RWPE1 (cell line): Measurements from ENCODE around the gene PLEKHH3.

Experiments used
- CTCF ChIA-PET: fragments of 350-600 bp; sonication (Branson Sonifier 250); formaldehyde crosslinking; extraction: SDS; loops from one replicate; lab custom pipeline; 2021; lab: Yijun Ruan, JAX
- POLR2A ChIA-PET: fragments of 400-600 bp; formaldehyde crosslinking; extraction: SDS; loops from one replicate; lab custom pipeline; 2020; ENCODE audit warnings: antibody characterized with exemption; ENCODE audit not compliant: low non-redundant PET; lab: Yijun Ruan, JAX
- DNase-seq: peaks from one replicate; pipeline ENCODE4 v3.0.0; 2012; ENCODE audit warnings: low spot score
- H3K27ac ChIP-seq: fragments of 450-650 bp; 2 replicates; pipeline ENCODE4 v1.5.1; 2017
- TF ChIP-seq, protein P1 (sequence below): fragments of 450-650 bp; conservative IDR thresholded peaks from 2 replicates; pipeline ENCODE4 v1.5.1; 2017; ENCODE audit warnings: low read depth, mild to moderate bottlenecking

Gene PLEKHH3, protein sequence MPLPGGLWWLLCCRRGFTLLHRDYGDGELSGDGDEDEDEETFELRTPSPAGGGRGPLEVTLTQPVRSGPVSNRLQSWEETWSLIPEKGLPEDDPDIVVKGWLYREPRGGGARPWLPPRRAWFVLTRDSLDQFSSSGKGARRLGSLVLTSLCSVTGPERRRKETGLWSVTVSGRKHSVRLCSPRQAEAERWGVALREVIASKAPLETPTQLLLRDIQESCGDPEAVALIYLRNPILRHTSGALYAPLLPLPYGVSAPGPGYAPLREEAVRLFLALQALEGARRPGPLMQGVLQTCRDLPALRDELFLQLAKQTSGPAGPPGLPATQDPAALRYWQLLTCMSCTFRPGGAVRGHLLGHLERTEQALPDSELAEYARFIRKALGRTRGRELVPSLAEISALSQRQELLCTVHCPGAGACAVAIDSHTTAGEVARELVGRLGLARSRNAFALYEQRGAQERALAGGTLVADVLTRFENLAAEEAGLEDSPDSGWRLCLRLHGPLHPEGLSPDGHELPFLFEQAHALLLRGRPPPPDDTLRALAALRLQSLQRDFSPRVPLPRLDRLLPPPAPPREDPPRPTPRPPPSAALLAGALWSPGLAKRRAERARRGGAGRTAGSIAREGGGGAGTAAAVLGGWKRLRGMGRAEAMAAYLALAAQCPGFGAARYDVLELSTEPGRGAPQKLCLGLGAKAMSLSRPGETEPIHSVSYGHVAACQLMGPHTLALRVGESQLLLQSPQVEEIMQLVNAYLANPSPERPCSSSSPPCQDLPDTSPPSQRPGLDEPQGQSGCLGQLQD

GRCh38 chr17:42676424-42677011 lies at the start of gene PLEKHH3:
PLEKHH3 (minus strand) TSS chr17:42676994; CDS start chr17:42676563, 431 bp downstream.
- ChIA-PET CTCF (interaction anchor here (0.7 to 5.7 kb wide), 3 partner anchors 47 to 98 kb away, joined by 3 to 22 read pairs (median 5); no protein-coding TSS in a partner anchor), POLR2A (interaction anchor here (0.6 to 1.6 kb wide), 4 partner anchors 9 to 157 kb away, joined by 3 to 5 read pairs (median 3); partner anchors contain the start of gene TUBG2)
- peak within 1 kb of the TSS; percentile 99 for H3K27ac ChIP-seq
- TF ChIP-seq, protein P1, sequence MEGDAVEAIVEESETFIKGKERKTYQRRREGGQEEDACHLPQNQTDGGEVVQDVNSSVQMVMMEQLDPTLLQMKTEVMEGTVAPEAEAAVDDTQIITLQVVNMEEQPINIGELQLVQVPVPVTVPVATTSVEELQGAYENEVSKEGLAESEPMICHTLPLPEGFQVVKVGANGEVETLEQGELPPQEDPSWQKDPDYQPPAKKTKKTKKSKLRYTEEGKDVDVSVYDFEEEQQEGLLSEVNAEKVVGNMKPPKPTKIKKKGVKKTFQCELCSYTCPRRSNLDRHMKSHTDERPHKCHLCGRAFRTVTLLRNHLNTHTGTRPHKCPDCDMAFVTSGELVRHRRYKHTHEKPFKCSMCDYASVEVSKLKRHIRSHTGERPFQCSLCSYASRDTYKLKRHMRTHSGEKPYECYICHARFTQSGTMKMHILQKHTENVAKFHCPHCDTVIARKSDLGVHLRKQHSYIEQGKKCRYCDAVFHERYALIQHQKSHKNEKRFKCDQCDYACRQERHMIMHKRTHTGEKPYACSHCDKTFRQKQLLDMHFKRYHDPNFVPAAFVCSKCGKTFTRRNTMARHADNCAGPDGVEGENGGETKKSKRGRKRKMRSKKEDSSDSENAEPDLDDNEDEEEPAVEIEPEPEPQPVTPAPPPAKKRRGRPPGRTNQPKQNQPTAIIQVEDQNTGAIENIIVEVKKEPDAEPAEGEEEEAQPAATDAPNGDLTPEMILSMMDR, result no peak
- DNase-seq, result no peak

GRCh38 chr17:42725143-42725542 lies 48.3 kb upstream of the PLEKHH3 start:
- ChIA-PET CTCF (interaction anchor here (0.7 to 1.8 kb wide), 3 partner anchors 39 to 211 kb away, joined by 4 to 7 read pairs (median 5); partner anchors contain the start of gene PSMC3IP), POLR2A (interaction anchor here (0.7 kb wide), 3 partner anchors 19 to 619 kb away, joined by 3 to 7 read pairs (median 3); no protein-coding TSS in a partner anchor)
- no peak overlapping the region for H3K27ac ChIP-seq
- TF ChIP-seq, protein P1, result no peak
- DNase-seq, result no peak

GRCh38 chr17:42723636-42724035 lies 46.8 kb upstream of the PLEKHH3 start:
- ChIA-PET POLR2A (no interaction called here), CTCF (interaction anchor here (1.8 kb wide), 1 partner anchor 40 kb away, joined by 7 read pairs; no protein-coding TSS in a partner anchor)
- TF ChIP-seq, protein P1, result no peak
- H3K27ac ChIP-seq, result no peak overlapping the region
- DNase-seq, result no peak

GRCh38 chr17:42720996-42721583 lies 44.3 kb upstream of the PLEKHH3 start:
- TF ChIP-seq, protein P1, result peak; percentile 65
- peak; percentile 53 for DNase-seq
- H3K27ac ChIP-seq, result no peak overlapping the region
- ChIA-PET CTCF (interaction anchor here (1.0 kb wide), 2 partner anchors 14 to 103 kb away, joined by 3 to 6 read pairs; partner anchors contain the start of gene BECN1), POLR2A (no interaction called here)

- TF ChIP-seq, protein P1, result no peak
- ChIA-PET POLR2A (no interaction called here), CTCF (interaction anchor here (0.5 to 1.7 kb wide), 3 partner anchors 54 to 357 kb away, joined by 3 to 5 read pairs (median 5); no protein-coding TSS in a partner anchor)
- DNase-seq, result no peak
- H3K27ac ChIP-seq, result no peak overlapping the region
Measured at GRCh38 chr17:42709561-42709960, 32.8 kb upstream of the PLEKHH3 start.
